GM18517 (cell line): ENCODE measurements around the gene SNX19.

Experiments used
- ATAC-seq: cut with Tn5 transposase; IDR thresholded peaks from one replicate; pipeline ENCODE4 v1.9.1; 2021; ENCODE audit warnings: mild to moderate bottlenecking, moderate library complexity; ENCODE audit not compliant: unreplicated experiment

SNX19 gene

GRCh38 chr11:130908061-130908460, 8.2 kb downstream of the SNX19 start:
- no peak for ATAC-seq

- no peak for ATAC-seq
These were observed 9.1 kb downstream of the SNX19 start for GRCh38 chr11:130907229-130907628.

DNA sequence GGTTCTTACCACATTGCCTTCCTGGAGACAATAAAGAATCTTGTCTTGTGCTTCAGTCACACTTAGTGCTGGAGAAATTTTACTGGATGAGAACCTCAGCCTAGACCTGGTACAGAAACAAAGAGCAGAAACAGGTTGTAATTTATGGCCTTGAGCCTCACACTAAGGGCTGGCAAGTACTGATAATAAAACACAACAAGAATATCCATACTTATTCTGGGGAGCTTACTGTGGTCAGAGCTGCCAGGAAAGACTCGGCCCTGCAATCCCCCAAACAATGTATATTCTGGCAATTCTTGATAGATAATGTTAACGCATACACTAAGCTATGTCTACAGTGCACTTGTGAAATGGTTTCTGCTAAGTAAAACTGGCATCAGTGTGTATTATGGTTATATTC, 9.7 kb downstream of the SNX19 start:
- no peak for ATAC-seq

DNA sequence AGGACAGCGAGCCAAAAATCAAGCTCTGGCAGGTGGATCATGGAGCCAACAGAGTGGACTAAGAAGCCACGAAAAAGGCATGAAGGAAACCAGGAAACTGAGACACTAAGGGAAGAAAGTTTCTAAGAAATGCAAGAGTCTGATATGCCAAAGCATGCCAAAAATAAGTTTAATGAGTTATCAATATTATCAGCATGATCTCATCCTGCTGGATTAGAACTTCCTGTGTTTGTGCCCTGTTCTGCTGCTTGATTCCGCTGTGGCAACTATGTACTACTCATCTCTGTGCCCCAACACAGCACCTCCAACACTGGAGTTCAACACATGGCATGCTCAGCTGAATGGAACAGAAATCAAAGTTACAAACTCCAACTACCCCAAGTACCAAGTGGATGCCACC, 10.8 kb downstream of the SNX19 start:
- no peak for ATAC-seq

- ATAC-seq: no peak
These were observed 11.9 kb downstream of the SNX19 start for GRCh38 chr11:130904380-130904779.

DNA sequence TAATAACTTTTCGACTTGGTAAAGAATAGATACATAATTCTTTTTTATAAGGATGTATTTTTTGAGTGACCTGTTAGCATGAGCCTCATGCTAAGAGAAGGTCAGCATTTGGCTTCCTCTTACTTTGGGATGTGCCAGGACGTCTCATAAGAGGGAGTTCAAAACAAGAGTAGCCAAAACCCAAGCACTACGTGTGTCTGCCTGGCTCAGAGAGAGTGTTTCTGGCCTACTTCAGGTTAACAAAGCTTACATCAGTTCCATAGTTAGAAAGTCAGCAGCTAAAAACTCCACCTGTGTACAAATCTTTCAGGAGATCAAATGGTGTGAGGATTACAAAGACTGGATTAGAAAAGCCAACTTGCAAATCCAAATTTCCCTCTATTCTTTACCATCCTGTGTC, 13.9 kb downstream of the SNX19 start:
- no peak for ATAC-seq

DNA sequence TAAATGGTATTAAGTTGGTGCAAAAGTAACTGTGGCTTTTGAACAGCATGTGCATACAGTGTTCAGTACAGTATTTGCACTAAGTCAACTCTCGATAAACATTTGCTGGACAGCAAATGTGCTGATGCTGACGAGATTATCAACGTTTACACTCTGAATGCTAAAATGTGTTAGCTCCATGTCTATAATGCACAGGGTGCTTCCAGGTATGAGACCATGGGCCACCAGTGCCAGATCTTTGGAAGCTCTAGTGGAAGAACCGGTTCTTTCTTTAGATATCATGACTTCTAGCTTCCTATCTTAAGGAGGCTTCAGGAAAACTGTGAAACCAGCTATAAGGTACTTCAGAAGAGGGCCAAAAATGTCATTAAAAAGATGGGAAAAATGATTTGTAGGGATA, 17.2 kb downstream of the SNX19 start:
- ATAC-seq: no peak

GRCh38 chr11:130897262-130898182, 18.8 kb downstream of the SNX19 start:
- no peak for ATAC-seq

DNA sequence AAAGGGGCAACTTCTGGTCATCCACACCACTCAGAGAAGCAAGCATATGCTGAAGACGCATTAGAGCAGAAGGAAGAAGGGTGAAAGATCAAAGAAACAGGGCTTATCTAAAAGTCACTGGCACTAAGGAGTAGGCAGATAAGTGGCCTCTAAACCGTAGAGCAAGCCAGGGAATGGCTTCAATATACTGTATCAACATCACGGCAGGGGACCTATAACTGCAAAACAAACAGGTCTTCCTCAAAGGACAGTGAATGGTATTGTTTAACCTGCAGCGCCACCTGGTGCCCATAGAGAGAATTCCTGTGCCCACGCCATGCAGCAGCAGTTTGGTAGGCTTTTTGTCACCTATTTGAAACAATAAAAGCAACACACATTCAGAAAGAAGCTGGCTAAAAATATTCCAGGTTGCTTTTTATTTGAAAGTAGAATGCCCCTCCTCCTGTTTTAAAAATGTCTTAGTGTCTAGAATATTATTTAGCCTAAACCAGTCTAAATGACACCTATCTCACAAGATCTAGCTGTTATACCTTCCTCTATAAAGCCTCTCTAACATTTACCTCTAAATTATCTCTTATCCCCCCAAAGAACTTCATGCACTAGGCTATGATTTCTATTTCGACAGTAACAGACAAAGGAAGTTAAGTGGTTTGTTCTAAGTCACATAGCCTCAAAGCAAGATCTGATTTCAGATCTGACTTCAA, 21.8 kb downstream of the SNX19 start:
- ATAC-seq: peak; percentile 91

- ATAC-seq: no peak
These were observed 23.4 kb downstream of the SNX19 start for GRCh38 chr11:130892861-130893260.

- ATAC-seq: no peak
These were observed 25.0 kb downstream of the SNX19 start for GRCh38 chr11:130891326-130891725.

DNA sequence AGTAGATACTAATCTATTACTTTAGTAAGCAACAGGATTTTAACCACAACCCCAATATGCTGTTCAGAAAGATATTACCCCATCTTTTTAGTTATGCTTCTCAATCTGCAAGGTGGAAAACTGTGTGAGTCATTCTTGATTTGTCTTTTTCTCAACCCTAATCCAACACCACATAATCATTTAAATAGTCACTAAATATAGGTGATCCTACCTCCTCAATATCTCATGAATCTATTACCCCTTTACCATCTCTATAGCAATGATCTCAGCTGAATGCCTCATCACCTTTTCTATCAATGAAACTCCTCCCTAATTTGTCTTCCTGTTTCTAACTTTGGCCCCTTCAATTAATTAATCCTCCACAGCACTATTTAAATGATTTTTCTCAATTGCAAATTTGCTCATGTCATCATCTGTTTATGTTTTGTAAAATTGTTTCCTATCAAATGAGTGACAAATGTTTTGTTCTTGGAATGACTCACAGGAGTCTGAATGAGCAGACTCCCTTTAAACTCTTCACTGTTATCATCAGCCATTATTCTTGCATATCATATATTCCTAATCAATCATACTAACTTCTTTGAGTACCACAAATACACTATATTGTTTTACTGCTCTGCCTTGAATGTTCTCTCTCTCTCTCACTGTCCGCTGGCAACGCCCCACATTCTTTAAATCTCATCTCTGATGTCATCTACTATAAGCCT, 26.1 kb downstream of the SNX19 start:
- no peak for ATAC-seq

DNA sequence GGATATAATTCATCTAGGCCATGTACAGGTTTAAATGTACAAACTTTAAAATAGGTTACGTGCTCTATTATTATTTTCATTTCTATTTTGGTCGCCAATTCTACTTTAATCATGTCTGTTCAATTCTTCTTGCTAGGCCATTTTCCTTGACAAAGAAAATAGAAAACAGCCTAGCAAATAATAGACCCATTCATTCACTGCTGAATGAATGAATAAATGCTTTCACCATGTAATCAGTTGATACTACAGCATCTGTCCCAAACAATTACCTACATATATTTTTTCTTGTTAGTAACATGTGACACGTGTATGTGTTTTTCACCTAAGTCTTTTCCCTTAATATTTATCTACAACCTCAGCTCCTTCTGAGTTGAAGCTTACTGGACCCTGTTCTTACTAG, 27.5 kb downstream of the SNX19 start:
- ATAC-seq: no peak

- no peak for ATAC-seq
These were observed 29.6 kb downstream of the SNX19 start for GRCh38 chr11:130886704-130887103.

GRCh38 chr11:130882138-130882551, 34.1 kb downstream of the SNX19 start:
- ATAC-seq: no peak

DNA sequence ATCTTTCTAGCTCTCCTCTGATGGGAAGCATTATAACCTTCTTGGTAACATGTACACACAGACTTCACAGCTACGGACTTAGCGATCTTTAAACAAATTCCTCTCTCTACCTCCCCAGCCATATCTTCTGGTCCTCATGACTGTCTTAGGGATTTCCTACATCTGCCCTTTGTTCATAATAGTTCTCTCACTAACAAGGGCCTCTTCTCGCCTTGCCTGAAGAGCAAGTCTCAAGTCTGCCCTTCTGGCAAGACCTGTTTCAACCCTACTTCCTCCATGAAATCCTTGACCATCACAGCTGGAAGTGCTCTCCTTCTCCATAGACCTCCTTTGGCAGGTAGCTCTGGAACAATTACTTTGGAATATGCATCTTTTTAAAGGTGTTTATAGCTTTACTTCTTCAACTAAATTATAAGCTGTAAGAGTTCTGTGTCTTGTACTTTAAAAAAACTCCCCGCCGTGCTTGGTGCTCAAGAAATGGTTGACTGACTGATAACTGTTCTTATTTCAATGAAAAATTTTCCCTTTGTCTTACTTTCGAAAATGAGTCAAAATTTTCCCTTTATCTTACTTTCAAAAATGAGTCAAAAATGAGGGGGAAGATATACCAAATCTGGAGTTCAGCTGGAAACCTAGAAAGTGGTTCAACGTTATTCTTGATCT, 34.7 kb downstream of the SNX19 start:
- no peak for ATAC-seq

GRCh38 chr11:130879836-130880235, 36.4 kb downstream of the SNX19 start:
- ATAC-seq: no peak

- no peak for ATAC-seq
These were observed 39.1 kb downstream of the SNX19 start for GRCh38 chr11:130876931-130877915.

DNA sequence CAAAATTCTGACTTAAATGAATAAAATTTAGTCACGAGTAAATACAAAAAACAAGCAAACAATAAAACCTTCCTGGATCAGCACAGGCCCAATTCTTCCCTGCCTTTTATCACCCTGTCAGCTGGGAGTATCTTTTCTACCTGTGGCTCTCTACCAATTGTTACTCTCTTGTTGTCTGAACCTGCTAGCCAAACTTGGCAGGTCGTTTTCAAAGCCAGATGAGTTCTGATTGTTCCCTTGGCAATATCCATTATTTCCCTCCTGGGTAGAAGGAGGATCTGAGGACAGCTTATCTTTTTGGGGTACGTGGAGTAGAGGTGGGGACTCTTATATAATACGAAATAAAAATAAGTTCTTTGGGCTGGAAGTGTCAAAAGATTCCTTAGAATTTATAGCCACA, 40.2 kb downstream of the SNX19 start:
- ATAC-seq: no peak
